SK-N-SH (cell line): Measurements from ENCODE around the gene MRM2. TPM values are rescaled to one million over a fixed set of nuclear protein-coding genes. Genes with fewer than 3 reads are reported as not detected.

ENCODE experiments used
- CTCF ChIA-PET: fragments of 300-600, 350-600 bp; formaldehyde crosslinking; extraction: SDS; loops from one replicate; lab custom pipeline; 2021; lab: Yijun Ruan, JAX
- POLR2A ChIA-PET: fragments of 350-600 bp; sonication (Branson Sonifier 250); formaldehyde crosslinking; extraction: SDS; loops from one replicate; lab custom pipeline; 2020; ENCODE audit warnings: antibody characterized with exemption, inconsistent platforms; lab: Yijun Ruan, JAX
- DNase-seq: peaks from one replicate; pipeline ENCODE4 v3.0.0; 2012
- H2AFZ ChIP-seq: fragments of 200-600 bp; sonication (generic); 2 replicates; pipeline ENCODE4 v1.8.1; 2016; ENCODE audit warnings: antibody characterized with exemption, mild to moderate bottlenecking, low read depth
- H3F3A ChIP-seq: fragments of 200-600 bp; sonication (generic); replicated peaks from 2 replicates; pipeline ENCODE3; 2016; ENCODE audit warnings: antibody characterized with exemption, mild to moderate bottlenecking; ENCODE audit not compliant: insufficient read depth
- H3K27ac ChIP-seq, 2 experiments: fragments of 200-500 bp in 1 of 2; fragments of 200-600 bp in 1 of 2; sonication (Bioruptor generic) in 1 of 2; sonication (generic), shearing (Covaris generic) in 1 of 2; 2 replicates each; pipeline versions ENCODE4 v1.5.1 to v1.6.1; 2014 to 2016; ENCODE audit warnings: low read depth in 2 of 2, inconsistent platforms in 1 of 2, low read length in 1 of 2, mild to moderate bottlenecking in 1 of 2, mixed read lengths in 1 of 2
- H3K27me3 ChIP-seq: fragments of 200-600 bp; sonication (generic), shearing (Covaris generic); 2 replicates; pipeline ENCODE4 v1.6.1; 2016; ENCODE audit warnings: mixed run types; ENCODE audit not compliant: insufficient read depth
- H3K36me3 ChIP-seq, 2 experiments: fragments of 200-500 bp in 1 of 2; fragments of 200-600 bp in 1 of 2; sonication (Bioruptor generic) in 1 of 2; sonication (generic) in 1 of 2; replicated peaks in 1 of 2; 2 replicates each; pipeline versions ENCODE3 to v1.5.1; 2014 to 2016; ENCODE audit warnings: low read length in 1 of 2, mild to moderate bottlenecking in 1 of 2; ENCODE audit not compliant: insufficient read depth in 2 of 2, control insufficient read depth in 1 of 2
- H3K4me1 ChIP-seq, 2 experiments: fragments of 200-500 bp in 1 of 2; fragments of 200-600 bp in 1 of 2; sonication (Bioruptor generic) in 1 of 2; sonication (generic), shearing (Covaris generic) in 1 of 2; 2 replicates each; pipeline versions ENCODE4 v1.5.1 to v1.6.1; 2014 to 2016; ENCODE audit warnings: low read depth in 1 of 2, low read length in 1 of 2, mixed run types in 1 of 2; ENCODE audit not compliant: insufficient read depth in 2 of 2, control insufficient read depth in 1 of 2
- H3K4me2 ChIP-seq: fragments of 200-600 bp; sonication (generic), shearing (Covaris generic); 2 replicates; pipeline ENCODE4 v1.6.1; 2017; ENCODE audit warnings: mixed run types
- H3K4me3 ChIP-seq, 2 experiments: fragments of 200-500 bp in 1 of 2; fragments of 200-600 bp in 1 of 2; sonication (Bioruptor generic) in 1 of 2; sonication (generic), shearing (Covaris generic) in 1 of 2; 2 replicates each; pipeline versions ENCODE4 v1.5.1 to v1.8.1; 2014 to 2016; ENCODE audit warnings: low read depth in 2 of 2, inconsistent platforms in 1 of 2, low read length in 1 of 2, mild to moderate bottlenecking in 1 of 2, mixed read lengths in 1 of 2, moderate library complexity in 1 of 2
- H3K79me2 ChIP-seq: fragments of 200-600 bp; sonication (generic); 2 replicates; pipeline ENCODE4 v1.8.1; 2017; ENCODE audit warnings: mild to moderate bottlenecking; ENCODE audit not compliant: insufficient read depth
- H3K9ac ChIP-seq: fragments of 200-600 bp; sonication (generic); 2 replicates; pipeline ENCODE4 v1.6.1; 2017; ENCODE audit warnings: mixed run types
- H3K9me2 ChIP-seq: fragments of 200-600 bp; sonication (generic); 2 replicates; pipeline ENCODE4 v1.6.1; 2017; ENCODE audit warnings: mixed run types
- H3K9me3 ChIP-seq: fragments of 200-600 bp; sonication (generic); 2 replicates; pipeline ENCODE4 v1.6.1; 2017; ENCODE audit warnings: mixed run types, mild to moderate bottlenecking, moderate library complexity
- H4K20me1 ChIP-seq: fragments of 200-600 bp; sonication (generic); 2 replicates; pipeline ENCODE4 v1.6.1; 2017; ENCODE audit warnings: mild to moderate bottlenecking, mixed run types; ENCODE audit not compliant: insufficient read depth
- CTCF ChIP-seq: fragments of 200-600 bp; sonication (generic); IDR thresholded peaks from 2 replicates; pipeline ENCODE4 v1.6.1; 2017; ENCODE audit warnings: antibody characterized with exemption, mild to moderate bottlenecking, moderate library complexity
- EP300 ChIP-seq, 2 experiments: IDR thresholded peaks; 2 replicates each; pipeline versions ENCODE4 v1.4.0 to v1.6.1; 2012; ENCODE audit warnings: borderline replicate concordance in 1 of 2, low read depth in 1 of 2, low read length in 1 of 2
- FOSL2 ChIP-seq: IDR thresholded peaks from 2 replicates; pipeline ENCODE4 v1.4.0; 2012; ENCODE audit warnings: low read depth, mild to moderate bottlenecking, moderate library complexity, borderline replicate concordance
- FOXJ3 ChIP-seq: sonication (generic); formaldehyde crosslinking; IDR thresholded peaks from 2 replicates; pipeline ENCODE4 v1.5.1; 2020; ENCODE audit warnings: mild to moderate bottlenecking, missing genetic modification reagents
- FOXM1 ChIP-seq: IDR thresholded peaks from 2 replicates; pipeline ENCODE4 v1.4.0; 2012; ENCODE audit warnings: low read depth, mild to moderate bottlenecking
- GABPA ChIP-seq: IDR thresholded peaks from 2 replicates; pipeline ENCODE4 v1.4.0; 2012; ENCODE audit warnings: low read depth, mild to moderate bottlenecking
- GATA2 ChIP-seq: sonication (generic); formaldehyde crosslinking; IDR thresholded peaks from 2 replicates; pipeline ENCODE4 v1.5.0; 2020; ENCODE audit warnings: mild to moderate bottlenecking, missing genetic modification reagents
- IRF3 ChIP-seq: fragments of 150-350 bp; IDR thresholded peaks from 2 replicates; pipeline ENCODE4 v1.6.1; 2016; ENCODE audit warnings: mild to moderate bottlenecking, low read depth, low read length
- JUND ChIP-seq: IDR thresholded peaks from 2 replicates; pipeline ENCODE4 v1.4.0; 2012
- MAX ChIP-seq: IDR thresholded peaks from 2 replicates; pipeline ENCODE4 v1.4.0; 2012; ENCODE audit warnings: low read depth
- MEF2A ChIP-seq: IDR thresholded peaks from 2 replicates; pipeline ENCODE4 v1.4.0; 2012; ENCODE audit warnings: low read depth, borderline replicate concordance
- PBX3 ChIP-seq: IDR thresholded peaks from 2 replicates; pipeline ENCODE4; 2012
- RAD21 ChIP-seq: IDR thresholded peaks from 2 replicates; pipeline ENCODE4 v1.6.1; 2012; ENCODE audit warnings: mild to moderate bottlenecking, low read length
- RCOR1 ChIP-seq: fragments of 150-350 bp; IDR thresholded peaks from 2 replicates; pipeline ENCODE4 v1.6.1; 2017; ENCODE audit warnings: antibody characterized with exemption, low read length
- REST ChIP-seq: IDR thresholded peaks from 2 replicates; pipeline ENCODE4 v1.6.1; 2012; ENCODE audit warnings: mild to moderate bottlenecking, low read depth, low read length, moderate library complexity
- RFX5 ChIP-seq: IDR thresholded peaks from 2 replicates; pipeline ENCODE4 v1.6.1; 2012; ENCODE audit warnings: mild to moderate bottlenecking, improper control_type of control experiment, low read length
- RXRA ChIP-seq: IDR thresholded peaks from 2 replicates; pipeline ENCODE4 v1.4.0; 2012; ENCODE audit warnings: low read depth, mild to moderate bottlenecking, borderline replicate concordance
- SMC3 ChIP-seq: IDR thresholded peaks from 2 replicates; pipeline ENCODE4 v1.6.1; 2012; ENCODE audit warnings: low read depth, low read length, improper control_type of control experiment
- TAF1 ChIP-seq: IDR thresholded peaks from 2 replicates; pipeline ENCODE4 v1.6.1; 2012; ENCODE audit warnings: low read depth, mild to moderate bottlenecking, low read length, moderate library complexity, borderline replicate concordance
- YY1 ChIP-seq: IDR thresholded peaks from 2 replicates; pipeline ENCODE4 v1.4.0; 2012; ENCODE audit warnings: low read depth, mild to moderate bottlenecking
- WGBS: methylation state at CpG from one replicate; pipeline ENCODE4 v1.1.6; 2017; ENCODE audit warnings: low lambda C conversion rate; 5-methylcytosine and 5-hydroxymethylcytosine counted together
- polyA plus RNA-seq, 3 experiments: library from polyadenylated mRNA; depleted of rRNA; stranded (reverse); fragments of >200 nt; gene quantifications; 2 replicates each; pipeline ENCODE4 v1.2.3, GENCODE V29; 2012

Gene MRM2
- polyA plus RNA-seq, 1 of the 3 experiments (the other 2 are of a cell fraction), result 30.7 TPM

GRCh38 chr7:2214636-2215035 lies 27.4 kb downstream of the MRM2 start:
- Histone ChIP-seq H3K27ac (no peak overlapping the region), H3K9me2 (no peaks in the 10 kb centered on the region), H3K36me3 (peaks cover 56 to 65% of the 10 kb centered on the region in 2 experiments), H3F3A (no peaks in the 10 kb centered on the region), H3K4me2 (no peak overlapping the region), H3K9me3 (no peaks in the 10 kb centered on the region), H4K20me1 (0 out of 2 replicates have a peak, but pooled peaks cover 4% of the 10 kb centered on the region), H3K4me1 (peaks cover 0 to under 1% of the 10 kb centered on the region in 2 experiments; a peak in 1 of 4 replicates), H3K4me3 (no peak overlapping the region), H3K27me3 (no peaks in the 10 kb centered on the region), H3K9ac (no peak overlapping the region), H2AFZ (no peak overlapping the region), H3K79me2 (no peaks in the 10 kb centered on the region)
- TF ChIP-seq SMC3, result no peak
- TF ChIP-seq GABPA, result no peak
- no peak for TF ChIP-seq FOXJ3 (CRISPR knock-in tag)
- no peak for TF ChIP-seq FOSL2
- TF ChIP-seq REST, result no peak
- TF ChIP-seq YY1, result no peak
- no peak for TF ChIP-seq JUND
- TF ChIP-seq MEF2A, result no peak
- TF ChIP-seq PBX3, result no peak
- no peak for DNase-seq
- WGBS, result 94% methylated on average over 9 of the region's 9 CpGs
- ChIA-PET CTCF (interaction anchor here (1.2 to 1.4 kb wide), 3 partner anchors 11 to 67 kb away, joined by 3 to 4 read pairs (median 4); no protein-coding TSS in a partner anchor), POLR2A (interaction anchor here (0.8 kb wide), 1 partner anchor 35 kb away, joined by 4 read pairs; no protein-coding TSS in a partner anchor)

- H3K9ac ChIP-seq, result no peak overlapping the region
- H3K9me3 ChIP-seq, result no peaks in the 10 kb centered on the region
- no peaks in the 10 kb centered on the region for H3K79me2 ChIP-seq
- 97% methylated on average over 14 of the region's 15 CpGs for WGBS
- ChIA-PET POLR2A (no interaction called here), CTCF (interaction anchor here (0.7 to 1.2 kb wide), 3 partner anchors 11 to 635 kb away, joined by 3 to 4 read pairs (median 4); no protein-coding TSS in a partner anchor)
- no peaks in the 10 kb centered on the region for H3F3A ChIP-seq
- H3K4me1 ChIP-seq, result peaks cover 0 to 8% of the 10 kb centered on the region in 2 experiments; a peak in 1 of 4 replicates
- H3K4me2 ChIP-seq, result no peak overlapping the region
- no peak overlapping the region for H2AFZ ChIP-seq
- H4K20me1 ChIP-seq, result 0 out of 2 replicates have a peak, but pooled peaks cover 5% of the 10 kb centered on the region
- H3K27ac ChIP-seq, result no peak overlapping the region
- no peak for DNase-seq
- H3K4me3 ChIP-seq, result no peak overlapping the region
- no peaks in the 10 kb centered on the region for H3K27me3 ChIP-seq
- no peaks in the 10 kb centered on the region for H3K9me2 ChIP-seq
- TF ChIP-seq TAF1 (no peak), FOXM1 (no peak), IRF3 (no peak), GATA2 (CRISPR knock-in tag) (no peak), RFX5 (no peak), MAX (no peak), JUND (no peak), RAD21 (no peak), CTCF (no peak), RCOR1 (no peak), EP300 (IDR thresholded peaks at IDR 0.05; ENCODE audit: borderline replicate concordance in 1 of 2, low read depth in 1 of 2, low read length in 1 of 2) (no peak), RXRA (no peak)
- peaks cover 54 to 65% of the 10 kb centered on the region in 2 experiments for H3K36me3 ChIP-seq
These were observed 28.3 kb downstream of the MRM2 start for GRCh38 chr7:2213551-2214215.
